HL-60 (cell line): ENCODE measurements around the gene MAGI2.

Source experiments
- GABPA ChIP-seq: IDR thresholded peaks from 2 replicates; pipeline ENCODE4 v1.6.1; 2012; ENCODE audit warnings: low read depth
- POLR2AphosphoS5 ChIP-seq: IDR thresholded peaks from 2 replicates; pipeline ENCODE4 v1.6.1; 2012; ENCODE audit warnings: low read depth
- SPI1 ChIP-seq: IDR thresholded peaks from 2 replicates; pipeline ENCODE4 v1.6.1; 2012; ENCODE audit warnings: low read depth, mild to moderate bottlenecking, borderline replicate concordance
- TF ChIP-seq, protein P1 (sequence below): IDR thresholded peaks from one replicate; pipeline ENCODE4 v1.5.1; 2011; ENCODE audit warnings: low read length, control low read depth, inconsistent platforms; ENCODE audit not compliant: insufficient read depth
- TF ChIP-seq, protein P2 (sequence below): IDR thresholded peaks from 2 replicates; pipeline ENCODE4 v1.6.1; 2012; ENCODE audit warnings: low read depth; ENCODE audit not compliant: insufficient replicate concordance

DNA sequence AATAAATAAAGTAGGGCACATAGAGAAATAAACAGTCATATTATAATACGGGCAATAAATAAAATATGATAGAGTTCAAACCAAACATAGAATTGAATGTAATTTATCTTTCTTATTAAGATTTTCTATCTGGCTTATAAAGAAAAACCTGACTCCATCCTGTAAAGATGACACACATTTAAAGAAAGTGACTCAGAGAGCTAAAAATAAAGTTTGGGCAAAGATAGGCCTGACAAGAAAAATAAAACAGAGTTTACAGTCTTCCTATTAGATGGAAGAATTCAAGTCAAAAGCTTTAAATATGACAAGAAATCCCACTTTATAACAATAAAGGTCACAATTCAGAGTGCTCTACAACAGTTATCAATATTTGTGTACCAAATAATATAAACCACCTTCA lies 1074.3 kb downstream of the MAGI2 start:
- TF ChIP-seq, protein P1, sequence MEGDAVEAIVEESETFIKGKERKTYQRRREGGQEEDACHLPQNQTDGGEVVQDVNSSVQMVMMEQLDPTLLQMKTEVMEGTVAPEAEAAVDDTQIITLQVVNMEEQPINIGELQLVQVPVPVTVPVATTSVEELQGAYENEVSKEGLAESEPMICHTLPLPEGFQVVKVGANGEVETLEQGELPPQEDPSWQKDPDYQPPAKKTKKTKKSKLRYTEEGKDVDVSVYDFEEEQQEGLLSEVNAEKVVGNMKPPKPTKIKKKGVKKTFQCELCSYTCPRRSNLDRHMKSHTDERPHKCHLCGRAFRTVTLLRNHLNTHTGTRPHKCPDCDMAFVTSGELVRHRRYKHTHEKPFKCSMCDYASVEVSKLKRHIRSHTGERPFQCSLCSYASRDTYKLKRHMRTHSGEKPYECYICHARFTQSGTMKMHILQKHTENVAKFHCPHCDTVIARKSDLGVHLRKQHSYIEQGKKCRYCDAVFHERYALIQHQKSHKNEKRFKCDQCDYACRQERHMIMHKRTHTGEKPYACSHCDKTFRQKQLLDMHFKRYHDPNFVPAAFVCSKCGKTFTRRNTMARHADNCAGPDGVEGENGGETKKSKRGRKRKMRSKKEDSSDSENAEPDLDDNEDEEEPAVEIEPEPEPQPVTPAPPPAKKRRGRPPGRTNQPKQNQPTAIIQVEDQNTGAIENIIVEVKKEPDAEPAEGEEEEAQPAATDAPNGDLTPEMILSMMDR: no peak
- TF ChIP-seq SPI1: no peak
- no peak for TF ChIP-seq GABPA
- TF ChIP-seq POLR2AphosphoS5: no peak
- TF ChIP-seq, protein P2, sequence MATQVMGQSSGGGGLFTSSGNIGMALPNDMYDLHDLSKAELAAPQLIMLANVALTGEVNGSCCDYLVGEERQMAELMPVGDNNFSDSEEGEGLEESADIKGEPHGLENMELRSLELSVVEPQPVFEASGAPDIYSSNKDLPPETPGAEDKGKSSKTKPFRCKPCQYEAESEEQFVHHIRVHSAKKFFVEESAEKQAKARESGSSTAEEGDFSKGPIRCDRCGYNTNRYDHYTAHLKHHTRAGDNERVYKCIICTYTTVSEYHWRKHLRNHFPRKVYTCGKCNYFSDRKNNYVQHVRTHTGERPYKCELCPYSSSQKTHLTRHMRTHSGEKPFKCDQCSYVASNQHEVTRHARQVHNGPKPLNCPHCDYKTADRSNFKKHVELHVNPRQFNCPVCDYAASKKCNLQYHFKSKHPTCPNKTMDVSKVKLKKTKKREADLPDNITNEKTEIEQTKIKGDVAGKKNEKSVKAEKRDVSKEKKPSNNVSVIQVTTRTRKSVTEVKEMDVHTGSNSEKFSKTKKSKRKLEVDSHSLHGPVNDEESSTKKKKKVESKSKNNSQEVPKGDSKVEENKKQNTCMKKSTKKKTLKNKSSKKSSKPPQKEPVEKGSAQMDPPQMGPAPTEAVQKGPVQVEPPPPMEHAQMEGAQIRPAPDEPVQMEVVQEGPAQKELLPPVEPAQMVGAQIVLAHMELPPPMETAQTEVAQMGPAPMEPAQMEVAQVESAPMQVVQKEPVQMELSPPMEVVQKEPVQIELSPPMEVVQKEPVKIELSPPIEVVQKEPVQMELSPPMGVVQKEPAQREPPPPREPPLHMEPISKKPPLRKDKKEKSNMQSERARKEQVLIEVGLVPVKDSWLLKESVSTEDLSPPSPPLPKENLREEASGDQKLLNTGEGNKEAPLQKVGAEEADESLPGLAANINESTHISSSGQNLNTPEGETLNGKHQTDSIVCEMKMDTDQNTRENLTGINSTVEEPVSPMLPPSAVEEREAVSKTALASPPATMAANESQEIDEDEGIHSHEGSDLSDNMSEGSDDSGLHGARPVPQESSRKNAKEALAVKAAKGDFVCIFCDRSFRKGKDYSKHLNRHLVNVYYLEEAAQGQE: no peak
